ENCODE results near the gene TAOK1. TPM values are rescaled to one million over a fixed set of nuclear protein-coding genes. Genes with fewer than 3 reads are reported as not detected.
A peak's percentile ranks its signal among the peaks of the same experiment; 100 is the strongest.

Gene TAOK1
- total and polyA plus RNA-seq, 10 of the 15 experiments (the other 5 are each of a cell fraction or from before 2014, with no cell fraction given): 2.0 to 27.1 (median 11.8) TPM

DNA sequence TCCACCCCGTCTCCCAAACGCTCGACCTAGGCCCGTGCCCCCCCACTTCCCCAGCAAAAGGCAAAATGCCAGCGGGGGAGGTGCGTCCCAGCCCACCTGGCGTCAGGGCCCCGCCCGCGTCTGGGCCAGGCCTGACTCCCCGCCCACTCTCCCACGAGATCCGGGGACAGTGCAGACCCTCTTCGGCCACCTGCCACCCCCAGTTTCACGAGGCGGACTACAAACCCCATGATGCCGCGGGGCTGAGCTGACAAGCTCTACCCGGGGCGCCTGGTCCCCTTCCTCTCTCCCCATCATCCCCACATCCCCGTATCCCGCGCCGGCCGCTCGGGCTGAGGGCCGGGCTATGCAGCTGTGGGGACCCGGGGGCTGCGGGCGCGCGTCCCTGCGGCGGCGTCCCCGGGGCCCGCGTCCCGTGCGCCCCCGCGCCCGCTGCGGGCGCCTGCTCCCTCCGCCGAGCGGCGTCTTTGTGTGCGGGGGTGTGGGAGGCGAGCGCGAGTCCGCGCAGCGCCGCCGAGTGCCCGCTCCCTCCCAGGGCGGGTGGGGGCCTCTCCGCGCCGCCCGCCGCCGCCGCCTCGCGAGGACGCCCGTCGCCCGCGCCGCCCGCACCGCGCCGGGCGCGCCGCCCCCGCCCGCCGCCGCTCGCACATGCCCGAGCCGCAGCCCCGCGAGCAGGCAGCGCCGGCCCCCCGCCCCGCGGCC, 202.8 kb downstream of the TAOK1 start, which contains the start of gene ANKRD13B (continued):
- TF ChIP-seq, protein P1, sequence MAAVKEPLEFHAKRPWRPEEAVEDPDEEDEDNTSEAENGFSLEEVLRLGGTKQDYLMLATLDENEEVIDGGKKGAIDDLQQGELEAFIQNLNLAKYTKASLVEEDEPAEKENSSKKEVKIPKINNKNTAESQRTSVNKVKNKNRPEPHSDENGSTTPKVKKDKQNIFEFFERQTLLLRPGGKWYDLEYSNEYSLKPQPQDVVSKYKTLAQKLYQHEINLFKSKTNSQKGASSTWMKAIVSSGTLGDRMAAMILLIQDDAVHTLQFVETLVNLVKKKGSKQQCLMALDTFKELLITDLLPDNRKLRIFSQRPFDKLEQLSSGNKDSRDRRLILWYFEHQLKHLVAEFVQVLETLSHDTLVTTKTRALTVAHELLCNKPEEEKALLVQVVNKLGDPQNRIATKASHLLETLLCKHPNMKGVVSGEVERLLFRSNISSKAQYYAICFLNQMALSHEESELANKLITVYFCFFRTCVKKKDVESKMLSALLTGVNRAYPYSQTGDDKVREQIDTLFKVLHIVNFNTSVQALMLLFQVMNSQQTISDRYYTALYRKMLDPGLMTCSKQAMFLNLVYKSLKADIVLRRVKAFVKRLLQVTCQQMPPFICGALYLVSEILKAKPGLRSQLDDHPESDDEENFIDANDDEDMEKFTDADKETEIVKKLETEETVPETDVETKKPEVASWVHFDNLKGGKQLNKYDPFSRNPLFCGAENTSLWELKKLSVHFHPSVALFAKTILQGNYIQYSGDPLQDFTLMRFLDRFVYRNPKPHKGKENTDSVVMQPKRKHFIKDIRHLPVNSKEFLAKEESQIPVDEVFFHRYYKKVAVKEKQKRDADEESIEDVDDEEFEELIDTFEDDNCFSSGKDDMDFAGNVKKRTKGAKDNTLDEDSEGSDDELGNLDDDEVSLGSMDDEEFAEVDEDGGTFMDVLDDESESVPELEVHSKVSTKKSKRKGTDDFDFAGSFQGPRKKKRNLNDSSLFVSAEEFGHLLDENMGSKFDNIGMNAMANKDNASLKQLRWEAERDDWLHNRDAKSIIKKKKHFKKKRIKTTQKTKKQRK (IDR thresholded peaks at IDR 0.05; ENCODE audit: low read depth, low read length): no peak
- TF ChIP-seq SMC3 (IDR thresholded peaks at IDR 0.05; ENCODE audit: borderline replicate concordance, low read length): no peak
- TF ChIP-seq ZNF24 (IDR thresholded peaks at IDR 0.05): no peak

DNA sequence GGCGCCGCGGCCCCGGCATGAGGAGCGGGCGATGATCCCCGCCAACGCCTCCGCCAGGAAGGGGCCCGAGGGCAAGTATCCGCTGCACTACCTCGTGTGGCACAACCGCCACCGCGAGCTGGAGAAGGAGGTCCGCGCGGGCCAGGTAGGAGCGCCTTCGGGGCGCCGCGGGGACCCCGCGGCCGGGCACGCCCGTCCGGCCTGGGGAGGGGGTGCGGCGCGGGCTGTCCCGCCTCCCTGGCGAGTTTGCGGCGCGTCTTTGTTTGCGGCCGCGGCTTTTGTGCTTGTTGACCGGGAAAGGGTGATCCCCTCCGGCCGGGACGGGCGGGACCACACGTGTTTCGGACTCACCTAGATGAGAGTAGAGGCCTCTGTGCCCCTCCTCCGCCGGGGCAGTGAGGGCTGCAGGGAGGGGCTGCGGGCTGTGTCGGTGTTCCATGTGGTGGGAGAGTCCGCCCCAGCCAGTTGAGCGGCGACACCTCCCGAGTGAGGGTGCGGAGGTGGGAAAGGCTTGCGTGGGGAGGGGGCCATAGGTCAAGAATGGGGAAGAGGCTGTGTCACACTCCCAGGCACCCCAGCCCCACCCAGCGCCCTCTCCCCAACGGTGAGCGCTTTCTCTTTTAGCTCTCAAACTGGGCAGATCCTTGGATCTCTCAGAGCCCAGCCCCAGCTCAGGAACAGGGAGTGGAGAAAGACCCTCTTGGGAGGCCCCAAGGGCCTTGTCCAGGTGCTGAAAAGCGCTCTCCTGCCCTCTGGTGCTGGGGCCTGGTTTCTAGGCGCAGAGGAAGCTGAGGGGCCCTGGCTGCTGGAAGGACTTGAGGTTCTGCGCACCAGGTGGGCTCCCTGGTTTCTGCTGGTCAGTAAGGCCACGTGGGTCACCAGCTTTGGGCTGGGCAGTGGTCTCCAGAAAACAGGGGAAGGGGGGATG, 203.7 kb downstream of the TAOK1 start:
- H4K20me1 ChIP-seq (ENCODE audit: control insufficient read depth, insufficient read depth): no peaks in the 10 kb centered on the region
- H3K4me3 ChIP-seq: peak overlapping the region; percentile 67
- no peak overlapping the region for H3K27ac ChIP-seq (ENCODE audit: control insufficient read depth, insufficient read depth)
- WGBS (ENCODE audit: insufficient coverage, insufficient replicate concordance, low lambda C conversion rate, missing lambda C conversion rate): 8% methylated on average over 52 of the region's 64 CpGs
- SMC1A ChIA-PET (ENCODE audit: uncharacterized antibody, unreplicated experiment): interaction anchor here (0.8 to 1.9 kb wide), 2 partner anchors 12 to 13 kb away, joined by 3 to 7 read pairs; no protein-coding TSS in a partner anchor
- H3K4me1 ChIP-seq (ENCODE audit: control insufficient read depth, insufficient read depth, low read length): peaks cover 36% of the 10 kb centered on the region
- H2AFZ ChIP-seq (ENCODE audit: control insufficient read depth, low read depth, low read length): peak overlapping the region; percentile 47; the same call in 1 of the 2 replicates
- intact Hi-C loops (cut with micrococcal nuclease; ENCODE audit: unreplicated experiment): loop anchor here (10.0 kb wide), 1 partner anchor 229 kb away; no protein-coding TSS in a partner anchor
- RAD21 ChIA-PET (ENCODE audit: unreplicated experiment): interaction anchor here (0.5 to 2.9 kb wide), 4 partner anchors 10 to 224 kb away, joined by 3 to 16 read pairs (median 8); no protein-coding TSS in a partner anchor
- no peaks in the 10 kb centered on the region for H3K9me3 ChIP-seq (replicated peaks; ENCODE audit: control insufficient read depth, insufficient read depth, low read length)
- H3K9ac ChIP-seq (ENCODE audit: control insufficient read depth, insufficient read depth, low read length): no peak overlapping the region; the same call in 1 of the 2 replicates
- FAIRE-seq (no peak), ATAC-seq (no peak), DNase-seq (ENCODE audit: low read depth, low spot score) (no peak)
- CTCF ChIA-PET: interaction anchor here (0.6 to 5.0 kb wide), 12 partner anchors 11 to 224 kb away, joined by 3 to 72 read pairs (median 6); no protein-coding TSS in a partner anchor
- POLR2A ChIA-PET: interaction anchor here (1.0 to 1.1 kb wide), 2 partner anchors 20 to 21 kb away, joined by 3 to 4 read pairs; no protein-coding TSS in a partner anchor
- H3K79me2 ChIP-seq (ENCODE audit: control insufficient read depth, insufficient read depth, low read length): peaks cover 6% of the 10 kb centered on the region
- H3K4me2 ChIP-seq (ENCODE audit: control insufficient read depth, insufficient read depth): peak overlapping the region; percentile 73
- no peaks in the 10 kb centered on the region; a peak in 1 of 4 replicates for H3K27me3 ChIP-seq (replicated peaks in 1 of 2; ENCODE audit: control insufficient read depth in 2 of 2, insufficient read depth in 2 of 2, low read length in 1 of 2)
- no peaks in the 10 kb centered on the region for H3K36me3 ChIP-seq (ENCODE audit: control insufficient read depth in 2 of 2, insufficient read depth in 2 of 2, low read length in 1 of 2)
- in situ Hi-C loops (cut with MboI): no loop called here
- BruUV-seq (replicated peaks): no TSS peak
- no peak for TF ChIP-seq RAD51 (IDR thresholded peaks at IDR 0.05)
- peak; percentile 57; the same call in 1 of the 2 replicates for TF ChIP-seq MXI1 (IDR thresholded peaks at IDR 0.05; ENCODE audit: low read depth, low read length)
- TF ChIP-seq NFXL1 (IDR thresholded peaks at IDR 0.05; ENCODE audit: borderline replicate concordance): no peak
- 0 out of 4 replicates have a peak, but pooled peaks of 1 of the 2 experiments have one; percentile 10 for TF ChIP-seq IKZF2 (IDR thresholded peaks at IDR 0.05)
- TF ChIP-seq RAD21 (IDR thresholded peaks at IDR 0.05; ENCODE audit: insufficient read depth, low read depth, low read length): peak; percentile 28; the same call in 1 of the 2 replicates
- TF ChIP-seq, protein P2, sequence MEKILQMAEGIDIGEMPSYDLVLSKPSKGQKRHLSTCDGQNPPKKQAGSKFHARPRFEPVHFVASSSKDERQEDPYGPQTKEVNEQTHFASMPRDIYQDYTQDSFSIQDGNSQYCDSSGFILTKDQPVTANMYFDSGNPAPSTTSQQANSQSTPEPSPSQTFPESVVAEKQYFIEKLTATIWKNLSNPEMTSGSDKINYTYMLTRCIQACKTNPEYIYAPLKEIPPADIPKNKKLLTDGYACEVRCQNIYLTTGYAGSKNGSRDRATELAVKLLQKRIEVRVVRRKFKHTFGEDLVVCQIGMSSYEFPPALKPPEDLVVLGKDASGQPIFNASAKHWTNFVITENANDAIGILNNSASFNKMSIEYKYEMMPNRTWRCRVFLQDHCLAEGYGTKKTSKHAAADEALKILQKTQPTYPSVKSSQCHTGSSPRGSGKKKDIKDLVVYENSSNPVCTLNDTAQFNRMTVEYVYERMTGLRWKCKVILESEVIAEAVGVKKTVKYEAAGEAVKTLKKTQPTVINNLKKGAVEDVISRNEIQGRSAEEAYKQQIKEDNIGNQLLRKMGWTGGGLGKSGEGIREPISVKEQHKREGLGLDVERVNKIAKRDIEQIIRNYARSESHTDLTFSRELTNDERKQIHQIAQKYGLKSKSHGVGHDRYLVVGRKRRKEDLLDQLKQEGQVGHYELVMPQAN (conservative IDR thresholded peaks at IDR 0.05): peak; percentile 76
- TF ChIP-seq, protein P3, sequence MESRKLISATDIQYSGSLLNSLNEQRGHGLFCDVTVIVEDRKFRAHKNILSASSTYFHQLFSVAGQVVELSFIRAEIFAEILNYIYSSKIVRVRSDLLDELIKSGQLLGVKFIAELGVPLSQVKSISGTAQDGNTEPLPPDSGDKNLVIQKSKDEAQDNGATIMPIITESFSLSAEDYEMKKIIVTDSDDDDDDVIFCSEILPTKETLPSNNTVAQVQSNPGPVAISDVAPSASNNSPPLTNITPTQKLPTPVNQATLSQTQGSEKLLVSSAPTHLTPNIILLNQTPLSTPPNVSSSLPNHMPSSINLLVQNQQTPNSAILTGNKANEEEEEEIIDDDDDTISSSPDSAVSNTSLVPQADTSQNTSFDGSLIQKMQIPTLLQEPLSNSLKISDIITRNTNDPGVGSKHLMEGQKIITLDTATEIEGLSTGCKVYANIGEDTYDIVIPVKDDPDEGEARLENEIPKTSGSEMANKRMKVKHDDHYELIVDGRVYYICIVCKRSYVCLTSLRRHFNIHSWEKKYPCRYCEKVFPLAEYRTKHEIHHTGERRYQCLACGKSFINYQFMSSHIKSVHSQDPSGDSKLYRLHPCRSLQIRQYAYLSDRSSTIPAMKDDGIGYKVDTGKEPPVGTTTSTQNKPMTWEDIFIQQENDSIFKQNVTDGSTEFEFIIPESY (IDR thresholded peaks at IDR 0.05): no peak

Data from GM12878 (cell line).